Activated CD8-positive, alpha-beta memory T cell treated with anti-CD3 and anti-CD28 coated beads for 1 hour (primary cell): ENCODE measurements around the gene LSS.
"Not testable (repeated sequence)": the region's sequence is repeated elsewhere in the genome, so short reads cannot be mapped to it uniquely, and the experiment has no call there.

Experiments used
- DNase-seq, 2 donors: peaks; one replicate each; pipeline ENCODE4 v3.0.0-alpha.2; 2020; ENCODE audit warnings: low read depth in 1 of 2; ENCODE audit errors: extremely low read depth in 1 of 2

The LSS gene

GRCh38 chr21:46141767-46142581 lies 86.6 kb downstream of the LSS start:
- no peak for DNase-seq

GRCh38 chr21:46140352-46141003 lies 88.1 kb downstream of the LSS start:
- not testable (repeated sequence) for DNase-seq

GRCh38 chr21:46139686-46140085 lies 88.9 kb downstream of the LSS start:
- no peak for DNase-seq

- no peak for DNase-seq
Measured at GRCh38 chr21:46138383-46138970, 90.1 kb downstream of the LSS start.
